Glutamatergic neuron (in vitro differentiated cells): ENCODE data around the gene ZNF354B. TPM values are rescaled to one million over a fixed set of nuclear protein-coding genes. Genes with fewer than 3 reads are reported as not detected.
A peak's percentile ranks its signal among the peaks of the same experiment; 100 is the strongest.
"Not testable (repeated sequence)": the region's sequence is repeated elsewhere in the genome, so short reads cannot be mapped to it uniquely, and the experiment has no call there.

Experiments used
- DNase-seq: peaks from one replicate; pipeline ENCODE4 v3.0.0; 2022
- H3K27ac Mint-ChIP-seq: one replicate; pipeline ENCODE4 v1.8.0; 2020; ENCODE audit warnings: mild to moderate bottlenecking, mixed read lengths, inconsistent platforms; ENCODE audit not compliant: unreplicated experiment
- H3K27me3 Mint-ChIP-seq: one replicate; pipeline ENCODE4 v1.8.0; 2020; ENCODE audit warnings: mild to moderate bottlenecking, moderate library complexity, mixed read lengths, inconsistent platforms; ENCODE audit not compliant: unreplicated experiment
- H3K36me3 Mint-ChIP-seq: one replicate; pipeline ENCODE4 v1.8.0; 2020; ENCODE audit warnings: mild to moderate bottlenecking, mixed read lengths, inconsistent platforms; ENCODE audit not compliant: unreplicated experiment
- H3K4me1 Mint-ChIP-seq: one replicate; pipeline ENCODE4 v1.8.0; 2020; ENCODE audit warnings: mild to moderate bottlenecking, low read depth, mixed read lengths, inconsistent platforms; ENCODE audit not compliant: unreplicated experiment
- H3K4me3 Mint-ChIP-seq: one replicate; pipeline ENCODE4 v1.8.0; 2020; ENCODE audit warnings: mild to moderate bottlenecking, mixed read lengths, inconsistent platforms; ENCODE audit not compliant: unreplicated experiment
- H3K9me3 Mint-ChIP-seq: one replicate; pipeline ENCODE4 v1.8.0; 2020; ENCODE audit warnings: mild to moderate bottlenecking, moderate library complexity, mixed read lengths, inconsistent platforms; ENCODE audit not compliant: unreplicated experiment
- CTCF ChIP-seq: fragments of 200-600 bp; sonication (generic); IDR thresholded peaks from one replicate; pipeline ENCODE4 v1.5.0; 2021; ENCODE audit not compliant: partially characterized antibody, unreplicated experiment
- total RNA-seq: library from RNA; stranded (reverse); fragmentation: NEBNext Ultra II Directional; extraction: Animal tissue kit (Norgen Biotek cat#: 25700); gene quantifications from one replicate; pipeline ENCODE4 v1.2.1, GENCODE V29; 2021; ENCODE audit not compliant: unreplicated experiment

Gene ZNF354B
- total RNA-seq, 1 donor from 2014 or later: 18.0 TPM

- Mint-ChIP-seq H3K4me1 (no peaks in the 10 kb centered on the region), H3K27ac (no peak overlapping the region), H3K27me3 (peaks cover 5% of the 10 kb centered on the region), H3K4me3 (no peak overlapping the region), H3K9me3 (peaks cover 4% of the 10 kb centered on the region), H3K36me3 (no peaks in the 10 kb centered on the region)
- peak; percentile 79 for DNase-seq
- TF ChIP-seq CTCF: peak; percentile 75
These were observed 20.4 kb upstream of the ZNF354B start for GRCh38 chr5:178839319-178839704.

GRCh38 chr5:178840399-178840798 lies 19.4 kb upstream of the ZNF354B start:
- not testable (repeated sequence) for H3K36me3 Mint-ChIP-seq, H3K27ac Mint-ChIP-seq, H3K27me3 Mint-ChIP-seq, H3K4me1 Mint-ChIP-seq, DNase-seq, H3K4me3 Mint-ChIP-seq, H3K9me3 Mint-ChIP-seq

GRCh38 chr5:178849316-178849715 lies 10.4 kb upstream of the ZNF354B start:
- H3K4me1 Mint-ChIP-seq: no peaks in the 10 kb centered on the region
- TF ChIP-seq CTCF: no peak
- H3K9me3 Mint-ChIP-seq: no peaks in the 10 kb centered on the region
- no peak overlapping the region for H3K27ac Mint-ChIP-seq
- no peaks in the 10 kb centered on the region for H3K36me3 Mint-ChIP-seq
- no peaks in the 10 kb centered on the region for H3K27me3 Mint-ChIP-seq
- no peak for DNase-seq
- no peak overlapping the region for H3K4me3 Mint-ChIP-seq

- H3K9me3 Mint-ChIP-seq: no peaks in the 10 kb centered on the region
These were observed 7.8 kb upstream of the ZNF354B start for GRCh38 chr5:178851951-178852350.

GRCh38 chr5:178854284-178854683 lies 5.5 kb upstream of the ZNF354B start:
- Mint-ChIP-seq H3K27me3 (no peaks in the 10 kb centered on the region), H3K36me3 (no peaks in the 10 kb centered on the region), H3K4me1 (no peaks in the 10 kb centered on the region), H3K27ac (no peak overlapping the region), H3K4me3 (no peak overlapping the region), H3K9me3 (no peaks in the 10 kb centered on the region)
- no peak for DNase-seq
- no peak for TF ChIP-seq CTCF

More at GRCh38 chr5:178851951-178852350, 7.8 kb upstream of the ZNF354B start:
- no peak for TF ChIP-seq CTCF
- no peaks in the 10 kb centered on the region for H3K36me3 Mint-ChIP-seq
- H3K4me3 Mint-ChIP-seq: no peak overlapping the region
- no peak overlapping the region for H3K27ac Mint-ChIP-seq
- no peaks in the 10 kb centered on the region for H3K27me3 Mint-ChIP-seq
- no peak for DNase-seq
- no peaks in the 10 kb centered on the region for H3K4me1 Mint-ChIP-seq

- not testable (repeated sequence) for H3K4me3 Mint-ChIP-seq, H3K27ac Mint-ChIP-seq, DNase-seq, H3K36me3 Mint-ChIP-seq, H3K4me1 Mint-ChIP-seq, H3K27me3 Mint-ChIP-seq, H3K9me3 Mint-ChIP-seq
These were observed 862 bp downstream of the ZNF354B start for GRCh38 chr5:178860615-178861014.
